Suprapubic skin (tissue), 3 donors: Measurements from ENCODE around the gene IFNA5.

Source experiments
- CTCF ChIP-seq, 2 donors: fragments of 200-600 bp in 1 of 2; fragments of 450-650 bp in 1 of 2; sonication (generic) in 1 of 2; IDR thresholded peaks; one replicate each; pipeline ENCODE4 v1.5.1; 2016 to 2019; ENCODE audit warnings: antibody characterized with exemption in 2 of 2, mild to moderate bottlenecking in 1 of 2, moderate library complexity in 1 of 2
- POLR2AphosphoS5 ChIP-seq, 3 donors: sonication (generic); formaldehyde crosslinking; IDR thresholded peaks; one replicate each; pipeline ENCODE4 v1.6.1; 2017; ENCODE audit warnings: antibody characterized with exemption in 3 of 3

GRCh38 chr9:21336457-21336856 is 31.3 kb upstream of the IFNA5 start:
- TF ChIP-seq POLR2AphosphoS5 (IDR thresholded peaks at IDR 0.05) (no peak), CTCF (IDR thresholded peaks at IDR 0.05) (no peak)
